ENCODE results near the gene CDKAL1.

DNA sequence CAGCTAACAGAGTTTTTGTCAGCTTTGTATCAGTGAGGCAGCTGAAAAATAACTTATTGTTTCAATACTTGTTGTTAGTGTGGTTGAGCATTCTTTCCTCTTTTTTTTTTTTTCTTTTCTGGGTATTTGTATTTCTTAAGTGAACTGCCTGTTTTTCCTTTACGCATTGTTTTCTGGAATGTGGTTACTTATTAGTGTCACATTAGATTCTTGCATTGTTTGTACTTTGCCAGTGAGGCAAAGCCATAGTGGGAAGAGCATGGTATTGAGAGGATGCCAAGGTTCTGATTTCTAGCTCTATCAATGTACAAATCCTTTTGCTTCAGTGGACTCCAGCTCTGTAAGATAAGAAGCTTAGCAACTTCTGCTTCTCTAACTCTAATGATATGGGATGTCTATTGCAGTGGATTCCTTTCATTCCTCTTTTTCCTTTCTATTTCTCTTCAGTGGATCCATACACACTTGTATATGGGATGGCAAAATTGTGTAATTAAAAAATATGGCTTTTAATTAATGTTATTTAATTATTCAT lies 3.9 kb downstream of the CDKAL1 start:
- TF ChIP-seq EZH2 (IDR thresholded peaks at IDR 0.05): no peak
- TF ChIP-seq, protein P1, sequence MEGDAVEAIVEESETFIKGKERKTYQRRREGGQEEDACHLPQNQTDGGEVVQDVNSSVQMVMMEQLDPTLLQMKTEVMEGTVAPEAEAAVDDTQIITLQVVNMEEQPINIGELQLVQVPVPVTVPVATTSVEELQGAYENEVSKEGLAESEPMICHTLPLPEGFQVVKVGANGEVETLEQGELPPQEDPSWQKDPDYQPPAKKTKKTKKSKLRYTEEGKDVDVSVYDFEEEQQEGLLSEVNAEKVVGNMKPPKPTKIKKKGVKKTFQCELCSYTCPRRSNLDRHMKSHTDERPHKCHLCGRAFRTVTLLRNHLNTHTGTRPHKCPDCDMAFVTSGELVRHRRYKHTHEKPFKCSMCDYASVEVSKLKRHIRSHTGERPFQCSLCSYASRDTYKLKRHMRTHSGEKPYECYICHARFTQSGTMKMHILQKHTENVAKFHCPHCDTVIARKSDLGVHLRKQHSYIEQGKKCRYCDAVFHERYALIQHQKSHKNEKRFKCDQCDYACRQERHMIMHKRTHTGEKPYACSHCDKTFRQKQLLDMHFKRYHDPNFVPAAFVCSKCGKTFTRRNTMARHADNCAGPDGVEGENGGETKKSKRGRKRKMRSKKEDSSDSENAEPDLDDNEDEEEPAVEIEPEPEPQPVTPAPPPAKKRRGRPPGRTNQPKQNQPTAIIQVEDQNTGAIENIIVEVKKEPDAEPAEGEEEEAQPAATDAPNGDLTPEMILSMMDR (IDR thresholded peaks at IDR 0.05): no peak
- TF ChIP-seq EZH2phosphoT487 (IDR thresholded peaks at IDR 0.05): no peak

Data from neural progenitor cell (in vitro differentiated cells).